Activated naive CD4-positive, alpha-beta T cell treated with anti-CD3 and anti-CD28 coated beads for 36 hours (primary cell): ENCODE data around the gene SLC35G6. TPM values are rescaled to one million over a fixed set of nuclear protein-coding genes. Genes with fewer than 3 reads are reported as not detected.
A peak's percentile ranks its signal among the peaks of the same experiment; 100 is the strongest.
"Not testable (repeated sequence)": the region's sequence is repeated elsewhere in the genome, so short reads cannot be mapped to it uniquely, and the experiment has no call there.

Experiments
- CTCF ChIA-PET: fragments of 350-600 bp; sonication (Branson Sonifier 250); formaldehyde crosslinking; loops from one replicate; lab custom pipeline; 2021; ENCODE audit warnings: antibody characterized with exemption; lab: Charles Lee
- DNase-seq: peaks from one replicate; pipeline ENCODE4 v3.0.0-alpha.2; 2020
- H3K27ac Mint-ChIP-seq: one replicate; pipeline ENCODE4 v1.8.0; 2021; ENCODE audit warnings: mild to moderate bottlenecking, mixed read lengths
- H3K27me3 Mint-ChIP-seq: one replicate; pipeline ENCODE4 v1.8.0; 2021; ENCODE audit warnings: low read depth, mixed read lengths
- H3K36me3 Mint-ChIP-seq: one replicate; pipeline ENCODE4 v1.8.0; 2021; ENCODE audit warnings: low read depth, mixed read lengths
- H3K4me1 Mint-ChIP-seq: one replicate; pipeline ENCODE4 v1.8.0; 2021; ENCODE audit warnings: low read depth, mixed read lengths
- H3K4me3 Mint-ChIP-seq: one replicate; pipeline ENCODE4 v1.8.0; 2021; ENCODE audit warnings: mild to moderate bottlenecking, moderate library complexity, mixed read lengths
- H3K9me3 Mint-ChIP-seq: one replicate; pipeline ENCODE4 v1.8.0; 2021; ENCODE audit warnings: mixed read lengths
- intact Hi-C: fragments of 100-400 bp; cut with micrococcal nuclease; formaldehyde crosslinking; loops from one replicate; pipeline ENCODE4 v1.15.1; 2023
- total RNA-seq, 2 experiments: library from RNA; stranded (reverse); gene quantifications; one replicate each; pipeline ENCODE4 v1.2.3, GENCODE V29; 2021

The SLC35G6 gene
- total RNA-seq, 2 experiments from 2014 or later: not detected

- no peaks in the 10 kb centered on the region for H3K27me3 Mint-ChIP-seq
- no peak for DNase-seq
- H3K27ac Mint-ChIP-seq: peak overlapping the region; percentile 67
- H3K36me3 Mint-ChIP-seq: no peaks in the 10 kb centered on the region
- CTCF ChIA-PET: interaction anchor here (1.2 to 1.5 kb wide), 7 partner anchors 16 to 120 kb away, joined by 3 to 7 read pairs (median 5); partner anchors contain the start of gene TMEM95
- intact Hi-C loops: loop anchor here (5.0 kb wide), 1 partner anchor 456 kb away; the partner anchor contains the start of genes CNTROB and TRAPPC1
- peaks cover 54% of the 10 kb centered on the region for H3K4me1 Mint-ChIP-seq
- no peak overlapping the region for H3K4me3 Mint-ChIP-seq
- H3K9me3 Mint-ChIP-seq: no peaks in the 10 kb centered on the region
These were observed 5.4 kb upstream of the SLC35G6 start for GRCh38 chr17:7475764-7476422.

GRCh38 chr17:7476494-7476893 lies 4.8 kb upstream of the SLC35G6 start:
- Mint-ChIP-seq H3K4me3 (no peak overlapping the region), H3K36me3 (no peaks in the 10 kb centered on the region), H3K27ac (peak overlapping the region; percentile 67), H3K9me3 (no peaks in the 10 kb centered on the region), H3K27me3 (no peaks in the 10 kb centered on the region), H3K4me1 (peaks cover 59% of the 10 kb centered on the region)
- CTCF ChIA-PET: interaction anchor here (1.2 to 1.5 kb wide), 8 partner anchors 16 to 121 kb away, joined by 3 to 7 read pairs (median 5); partner anchors contain the start of gene TMEM95
- intact Hi-C loops: loop anchor here (5.0 kb wide), 1 partner anchor 456 kb away; the partner anchor contains the start of genes CNTROB and TRAPPC1
- no peak for DNase-seq

DNA sequence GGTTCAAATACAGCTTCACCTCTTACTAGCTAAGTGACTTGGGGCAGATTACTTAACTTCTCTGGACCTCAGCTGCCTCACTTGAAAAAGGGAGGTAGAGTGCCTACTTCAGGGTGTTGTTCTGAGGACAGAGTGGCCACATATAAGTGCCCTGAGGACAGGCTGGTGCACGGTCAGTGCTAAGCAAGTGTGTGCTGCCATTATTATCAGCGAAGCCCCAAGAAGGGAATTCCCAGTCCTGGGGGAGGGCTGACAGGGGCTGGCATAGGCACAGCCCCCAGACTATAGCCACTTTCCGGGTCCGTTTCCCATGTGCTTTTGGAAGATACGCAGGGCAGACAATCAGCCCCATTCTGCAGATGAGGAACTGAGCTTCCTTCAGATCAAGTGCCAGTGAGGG lies 4.3 kb upstream of the SLC35G6 start:
- Mint-ChIP-seq H3K36me3 (no peaks in the 10 kb centered on the region), H3K27ac (no peak overlapping the region), H3K27me3 (no peaks in the 10 kb centered on the region), H3K4me3 (peak overlapping the region; percentile 92), H3K4me1 (peaks cover 59% of the 10 kb centered on the region), H3K9me3 (no peaks in the 10 kb centered on the region)
- intact Hi-C loops: loop anchor here (5.0 kb wide), 1 partner anchor 455 kb away; the partner anchor contains the start of genes CNTROB and TRAPPC1
- no peak for DNase-seq
- CTCF ChIA-PET: interaction anchor here (1.2 to 1.5 kb wide), 6 partner anchors 14 to 122 kb away, joined by 3 to 7 read pairs (median 5); partner anchors contain the start of gene TMEM95

DNA sequence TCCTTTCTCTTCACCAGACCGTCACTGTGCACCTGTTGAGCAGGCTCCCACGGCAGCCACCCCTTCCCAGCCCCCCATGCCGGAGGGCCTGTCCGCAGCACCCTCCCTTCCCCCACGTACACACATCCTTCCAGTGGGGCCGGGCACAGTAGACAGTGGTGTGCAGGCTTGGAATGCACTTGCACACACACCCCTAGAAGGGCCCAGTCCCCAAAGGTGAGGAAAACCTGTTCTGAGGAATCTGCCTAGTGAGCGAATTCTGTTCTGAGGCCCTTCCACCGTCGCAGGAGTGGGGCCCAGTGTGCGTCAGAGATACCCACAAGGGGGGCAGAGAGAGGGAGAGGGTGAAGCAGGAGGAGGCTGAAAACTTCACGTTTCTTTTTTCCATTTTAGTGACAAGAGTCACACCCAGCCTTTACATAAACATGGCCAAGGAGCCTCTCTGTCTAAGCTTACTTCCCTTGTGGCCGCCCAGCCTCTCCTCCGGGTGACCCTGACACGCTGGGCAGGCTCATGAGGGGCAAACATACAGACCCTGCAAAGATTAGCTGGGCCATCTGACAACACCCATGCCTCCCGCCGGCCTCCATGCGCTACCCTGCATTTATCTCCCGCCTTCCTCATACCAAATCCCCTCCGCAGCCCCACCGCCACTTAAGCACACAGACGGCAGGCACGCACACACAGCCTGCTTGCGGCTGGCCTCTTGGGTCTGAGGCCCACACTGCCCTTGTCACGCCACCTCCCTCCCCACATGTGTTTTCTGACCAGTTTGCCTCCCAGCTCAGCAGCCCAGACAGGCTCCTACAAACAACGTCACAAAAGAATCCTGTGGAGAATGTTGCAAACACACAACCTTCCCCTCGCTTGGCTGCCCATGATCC lies 3.6 kb upstream of the SLC35G6 start:
- H3K4me1 Mint-ChIP-seq: peaks cover 63% of the 10 kb centered on the region

DNA sequence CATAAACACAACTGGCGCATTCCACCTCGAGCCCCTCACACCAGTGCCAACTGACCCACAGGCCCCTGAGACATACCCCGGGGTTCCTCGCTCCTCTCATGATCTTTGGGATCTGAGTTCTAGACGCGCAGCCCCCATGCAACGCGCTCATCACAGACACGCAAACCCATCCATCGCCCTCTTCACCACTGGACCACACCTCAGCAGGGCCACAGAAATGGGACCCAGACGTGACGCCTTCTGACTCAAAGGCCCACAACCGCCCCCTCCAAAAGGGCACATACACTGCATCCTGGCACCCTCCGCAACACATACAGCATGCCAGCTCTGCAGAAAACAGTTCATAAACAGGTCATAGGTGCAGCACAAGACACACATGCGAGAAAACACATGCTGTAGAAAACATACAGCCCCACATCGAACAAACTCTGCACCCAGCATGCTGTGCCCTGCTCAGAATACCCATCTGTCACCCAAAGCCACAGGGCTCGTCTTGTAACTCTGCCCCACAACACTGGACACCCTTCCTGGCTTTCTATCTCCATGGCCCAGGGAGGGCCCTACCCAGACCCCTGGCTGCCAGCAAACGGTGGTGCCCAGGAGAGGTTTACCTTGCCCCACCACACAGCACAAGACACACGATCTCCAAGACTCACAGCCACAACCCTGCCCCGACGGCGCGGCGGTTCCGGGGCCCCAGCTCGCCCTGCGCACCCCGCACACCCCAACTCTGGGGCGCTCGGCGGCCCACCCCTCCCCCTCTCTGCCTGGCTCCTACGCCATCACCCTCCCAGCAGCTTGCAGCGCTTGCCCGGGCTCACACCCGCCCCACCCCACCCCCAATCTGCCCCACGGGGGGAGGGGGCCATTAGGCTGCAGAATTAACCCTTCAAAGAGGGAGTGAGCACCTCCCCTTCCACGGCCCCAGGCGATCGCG lies 2.7 kb upstream of the SLC35G6 start:
- H3K4me1 Mint-ChIP-seq: peaks cover 66% of the 10 kb centered on the region
- H3K27ac Mint-ChIP-seq: peak overlapping the region; percentile 87
- H3K4me3 Mint-ChIP-seq: peak overlapping the region; percentile 92
- H3K9me3 Mint-ChIP-seq: no peaks in the 10 kb centered on the region
- intact Hi-C loops: loop anchor here (1.0 to 5.0 kb wide), 2 partner anchors 23 to 454 kb away; partner anchors contain the start of genes CNTROB and TRAPPC1
- H3K36me3 Mint-ChIP-seq: peaks cover under 1% of the 10 kb centered on the region
- CTCF ChIA-PET: interaction anchor here (1.3 kb wide), 1 partner anchor 16 kb away, joined by 3 read pairs; no protein-coding TSS in a partner anchor
- H3K27me3 Mint-ChIP-seq: no peaks in the 10 kb centered on the region
- peak; percentile 67 for DNase-seq

More for the DNA sequence above, 3.6 kb upstream of the SLC35G6 start:
- Mint-ChIP-seq H3K4me3 (peak overlapping the region; percentile 92), H3K27me3 (no peaks in the 10 kb centered on the region), H3K36me3 (no peaks in the 10 kb centered on the region), H3K9me3 (no peaks in the 10 kb centered on the region), H3K27ac (peak overlapping the region; percentile 87)
- CTCF ChIA-PET: interaction anchor here (1.3 to 1.5 kb wide), 5 partner anchors 15 to 122 kb away, joined by 3 to 7 read pairs (median 5); partner anchors contain the start of gene TMEM95
- intact Hi-C loops: loop anchor here (5.0 kb wide), 1 partner anchor 455 kb away; the partner anchor contains the start of genes CNTROB and TRAPPC1
- DNase-seq: peak; percentile 58

- peak within 1 kb of the TSS; percentile 92 for H3K4me3 Mint-ChIP-seq
- H3K36me3 Mint-ChIP-seq: peaks cover 2% of the 10 kb centered on the region
- CTCF ChIA-PET: interaction anchor here (0.7 to 1.4 kb wide), 4 partner anchors 41 to 124 kb away, joined by 3 to 4 read pairs (median 4); no protein-coding TSS in a partner anchor
- DNase-seq: peak; percentile 60
- intact Hi-C loops: loop anchor here (1.0 to 10.0 kb wide), 5 partner anchors 24 to 837 kb away; partner anchors contain the start of genes CNTROB, KIAA0753, PER1 and TRAPPC1
- peak within 1 kb of the TSS; percentile 91 for H3K27ac Mint-ChIP-seq
- H3K4me1 Mint-ChIP-seq: peaks cover 66% of the 10 kb centered on the region
- no peaks in the 10 kb centered on the region for H3K9me3 Mint-ChIP-seq
- H3K27me3 Mint-ChIP-seq: no peaks in the 10 kb centered on the region
These were observed 1.8 kb upstream of the SLC35G6 start, which contains the start of gene ZBTB4 for GRCh38 chr17:7479213-7480088. ZBTB4 (minus strand) TSS chr17:7479631; CDS start chr17:7466801, 12,830 bp downstream.

DNA sequence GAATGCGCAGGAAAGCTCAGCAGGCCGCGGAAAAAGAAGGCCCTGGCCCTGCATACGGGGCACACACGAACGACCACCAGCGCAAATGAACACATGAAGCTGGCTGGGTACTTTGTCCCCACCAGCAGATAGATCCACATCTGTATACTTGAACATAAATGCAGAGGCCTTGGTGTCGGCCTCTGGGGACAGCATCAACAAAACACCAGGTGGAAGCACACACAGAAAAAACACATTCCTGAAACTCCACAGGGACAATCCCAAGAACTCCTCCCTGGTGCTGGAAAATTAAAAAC lies 1.2 kb upstream of the SLC35G6 start:
- Mint-ChIP-seq H3K27me3 (no peaks in the 10 kb centered on the region), H3K4me3 (peak overlapping the region; percentile 88), H3K9me3 (no peaks in the 10 kb centered on the region), H3K27ac (peak overlapping the region; percentile 91), H3K4me1 (peaks cover 70% of the 10 kb centered on the region), H3K36me3 (peaks cover 6% of the 10 kb centered on the region)
- intact Hi-C loops: loop anchor here (5.0 to 10.0 kb wide), 3 partner anchors 148 to 838 kb away; partner anchors contain the start of genes KIAA0753, PER1 and TXNDC17
- CTCF ChIA-PET: interaction anchor here (0.7 to 1.4 kb wide), 5 partner anchors 10 to 124 kb away, joined by 3 to 5 read pairs (median 4); no protein-coding TSS in a partner anchor
- DNase-seq: no peak

- H3K4me3 Mint-ChIP-seq: peak overlapping the region; percentile 93
- intact Hi-C loops: loop anchor here (5.0 to 10.0 kb wide), 3 partner anchors 150 to 840 kb away; partner anchors contain the start of genes KIAA0753, PER1 and TXNDC17
- peaks cover 15% of the 10 kb centered on the region for H3K36me3 Mint-ChIP-seq
- DNase-seq, CTCF ChIA-PET, H3K27me3 Mint-ChIP-seq, H3K9me3 Mint-ChIP-seq: not testable (repeated sequence)
- peaks cover 68% of the 10 kb centered on the region for H3K4me1 Mint-ChIP-seq
- H3K27ac Mint-ChIP-seq: peak overlapping the region; percentile 100
These were observed 846 bp downstream of the SLC35G6 start for GRCh38 chr17:7481842-7482741.

GRCh38 chr17:7482742-7483088 lies 1.5 kb downstream of the SLC35G6 start:
- H3K9me3 Mint-ChIP-seq, DNase-seq, H3K27me3 Mint-ChIP-seq, CTCF ChIA-PET: not testable (repeated sequence)
- Mint-ChIP-seq H3K4me1 (peaks cover 68% of the 10 kb centered on the region), H3K27ac (peak overlapping the region; percentile 100), H3K4me3 (peak overlapping the region; percentile 93), H3K36me3 (peaks cover 20% of the 10 kb centered on the region)
- intact Hi-C loops: loop anchor here (5.0 to 10.0 kb wide), 3 partner anchors 150 to 840 kb away; partner anchors contain the start of genes KIAA0753, PER1 and TXNDC17
